Kidney glomerular epithelial cell (primary cell): ENCODE data around the gene CD86.
"Not testable (repeated sequence)": the region's sequence is repeated elsewhere in the genome, so short reads cannot be mapped to it uniquely, and the experiment has no call there.

ENCODE experiments used
- DNase-seq: peaks from one replicate; lab custom pipeline; 2025; lab: John Stamatoyannopoulos, UW

The CD86 gene

GRCh38 chr3:122164983-122165382 lies 109.8 kb downstream of the CD86 start:
- DNase-seq: not testable (repeated sequence)

- DNase-seq: no peak
Observed at GRCh38 chr3:122167630-122168029, 112.5 kb downstream of the CD86 start.

GRCh38 chr3:122168044-122168443 lies 112.9 kb downstream of the CD86 start:
- DNase-seq: no peak

- no peak for DNase-seq
Observed at GRCh38 chr3:122169911-122170310, 114.7 kb downstream of the CD86 start.
